Naive thymus-derived CD4-positive, alpha-beta T cell (primary cell): ENCODE measurements around the gene NANOS2. TPM values are rescaled to one million over a fixed set of nuclear protein-coding genes. Genes with fewer than 3 reads are reported as not detected.
A peak's percentile ranks its signal among the peaks of the same experiment; 100 is the strongest.
"Not testable (repeated sequence)": the region's sequence is repeated elsewhere in the genome, so short reads cannot be mapped to it uniquely, and the experiment has no call there.

ENCODE experiments used
- ATAC-seq: fragments of 150-1000 bp; cut with Tn5 transposase; 2 replicates; pipeline ENCODE4 v1.10.0; 2021; ENCODE audit warnings: mild to moderate bottlenecking, moderate library complexity
- CTCF ChIA-PET: fragments of 350-600 bp; sonication (Branson Sonifier 250); formaldehyde crosslinking; loops from one replicate; lab custom pipeline; 2021; ENCODE audit warnings: antibody characterized with exemption; lab: Charles Lee
- POLR2A ChIA-PET: fragments of 350-600 bp; sonication (Branson Sonifier 250); formaldehyde crosslinking; loops from one replicate; lab custom pipeline; 2021; ENCODE audit warnings: antibody characterized with exemption, inconsistent platforms; lab: Charles Lee
- DNase-seq, 9 donors: peaks; one replicate each; pipeline versions ENCODE4 v3.0.0 to v3.0.0-alpha.2; 2020 to 2022; ENCODE audit warnings: mixed read lengths in 1 of 9
- H3K27ac ChIP-seq: one replicate; pipeline ENCODE4 v1.7.0; 2013; ENCODE audit warnings: mild to moderate bottlenecking, low read depth, low read length, moderate library complexity
- H3K27me3 ChIP-seq, 2 donors: one replicate each; pipeline ENCODE4 v1.7.0; 2013; ENCODE audit warnings: low read length in 2 of 2, mild to moderate bottlenecking in 2 of 2, moderate library complexity in 2 of 2; ENCODE audit not compliant: control insufficient read depth in 2 of 2, insufficient read depth in 2 of 2
- H3K36me3 ChIP-seq, 3 experiments: 1 replicate in 2 of 3; 2 replicates in 1 of 3; pipeline ENCODE4 v1.7.0; 2013; ENCODE audit warnings: low read length in 3 of 3, mild to moderate bottlenecking in 3 of 3, moderate library complexity in 1 of 3; ENCODE audit not compliant: insufficient read depth in 3 of 3, control insufficient read depth in 2 of 3
- H3K4me1 ChIP-seq, 2 donors: one replicate each; pipeline ENCODE4 v1.7.0; 2013; ENCODE audit warnings: low read length in 2 of 2, mild to moderate bottlenecking in 2 of 2, moderate library complexity in 1 of 2; ENCODE audit not compliant: control insufficient read depth in 2 of 2, insufficient read depth in 2 of 2
- H3K4me3 ChIP-seq: 2 replicates; pipeline ENCODE4 v1.7.0; 2013; ENCODE audit warnings: mild to moderate bottlenecking, low read length
- H3K9me3 ChIP-seq, 3 experiments: 1 replicate in 2 of 3; 2 replicates in 1 of 3; pipeline ENCODE4 v1.7.0; 2013; ENCODE audit warnings: low read length in 3 of 3; ENCODE audit not compliant: control insufficient read depth in 2 of 3
- H3K27ac Mint-ChIP-seq, 9 donors: one replicate each; pipeline ENCODE4 v1.8.0; 2020 to 2022; ENCODE audit warnings: mixed read lengths in 9 of 9, mild to moderate bottlenecking in 8 of 9, moderate library complexity in 5 of 9, inconsistent platforms in 2 of 9
- H3K27me3 Mint-ChIP-seq, 5 donors: one replicate each; pipeline ENCODE4 v1.8.0; 2021 to 2022; ENCODE audit warnings: mixed read lengths in 5 of 5, mild to moderate bottlenecking in 1 of 5
- H3K36me3 Mint-ChIP-seq, 5 donors: one replicate each; pipeline ENCODE4 v1.8.0; 2020 to 2022; ENCODE audit warnings: mixed read lengths in 5 of 5, mild to moderate bottlenecking in 3 of 5, inconsistent platforms in 1 of 5
- H3K4me1 Mint-ChIP-seq, 7 donors: one replicate each; pipeline ENCODE4 v1.8.0; 2020 to 2022; ENCODE audit warnings: mixed read lengths in 7 of 7, mild to moderate bottlenecking in 3 of 7, inconsistent platforms in 1 of 7
- H3K4me3 Mint-ChIP-seq, 10 donors: one replicate each; pipeline ENCODE4 v1.8.0; 2020 to 2022; ENCODE audit warnings: mild to moderate bottlenecking in 10 of 10, mixed read lengths in 10 of 10, moderate library complexity in 6 of 10, inconsistent platforms in 2 of 10
- H3K9me3 Mint-ChIP-seq, 11 donors: one replicate each; pipeline ENCODE4 v1.8.0; 2020 to 2022; ENCODE audit warnings: mixed read lengths in 11 of 11, mild to moderate bottlenecking in 4 of 11, inconsistent platforms in 1 of 11, moderate library complexity in 1 of 11
- intact Hi-C, 2 donors: fragments of 100-400 bp; cut with micrococcal nuclease; formaldehyde crosslinking; loops; one replicate each; pipeline ENCODE4 v1.15.1; 2023
- polyA plus RNA-seq, 2 donors: library from polyadenylated mRNA; unstranded; fragments of 300-500 nt; fragmentation: Illumina TruSeq; gene quantifications; one replicate each; pipeline ENCODE4 v1.2.3, GENCODE V29; 2021
- total RNA-seq, 6 experiments: library from RNA in 5 of 6; stranded (reverse) in 5 of 6; gene quantifications; 1 replicate in 5 of 6; 2 replicates in 1 of 6; pipeline ENCODE4 v1.2.3 and lab custom pipeline; 2021 to 2026

The NANOS2 gene
- total and polyA plus RNA-seq, 7 experiments from 2014 or later: not detected

DNA sequence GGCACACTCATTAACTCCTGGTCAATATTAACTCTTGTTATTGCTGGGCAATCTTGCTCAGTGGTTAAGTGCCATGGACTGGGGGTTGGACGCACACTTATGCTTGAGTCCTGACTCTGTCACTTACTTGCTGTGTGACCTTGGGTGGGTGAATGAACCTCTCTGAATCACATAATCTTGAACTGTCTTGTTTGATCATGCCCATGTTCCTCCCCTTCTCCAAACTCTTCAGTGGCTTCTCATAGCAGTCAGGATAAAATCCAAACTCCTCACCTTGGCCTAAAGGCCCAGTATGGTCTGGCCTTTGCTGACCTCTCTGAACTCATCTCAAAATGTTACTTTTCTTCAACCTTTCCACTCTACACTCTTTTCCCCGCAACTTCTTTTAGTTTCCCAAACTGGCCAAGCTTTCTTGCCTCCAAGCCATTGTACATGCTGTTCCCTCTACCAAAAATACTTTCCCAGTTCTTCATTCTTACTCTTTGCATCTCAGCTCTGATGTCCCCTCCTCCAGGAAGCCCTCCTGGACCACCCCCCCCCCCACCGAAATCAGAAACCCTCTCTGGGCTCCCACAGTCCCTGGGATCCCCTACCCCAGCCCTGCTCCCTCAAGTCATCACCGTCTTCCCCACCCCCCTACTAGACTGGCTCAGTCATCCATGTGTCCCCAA, 14.5 kb downstream of the NANOS2 start:
- Histone ChIP-seq H3K9me3 (no peaks in the 10 kb centered on the region), H3K36me3 (peaks cover 0 to 33% (median 0%) of the 10 kb centered on the region in 3 experiments), H3K27me3 (no peaks in the 10 kb centered on the region), H3K27ac (no peak overlapping the region), H3K4me3 (no peak overlapping the region), H3K4me1 (peaks cover 0 to 5% of the 10 kb centered on the region in 2 donors)
- Mint-ChIP-seq H3K27ac (peak overlapping the region in 3 of 9 donors; percentile 6 to 43 (median 10)), H3K36me3 (peaks cover 5 to 24% (median 10%) of the 10 kb centered on the region in 5 donors), H3K4me3 (peak overlapping the region in 8 of 10 donors; percentile 49 to 98 (median 62)), H3K4me1 (peaks cover 10 to 25% (median 17%) of the 10 kb centered on the region in 7 donors), H3K9me3 (no peaks in the 10 kb centered on the region), H3K27me3 (peaks cover 0 to 5% (median 0%) of the 10 kb centered on the region in 5 donors)
- ATAC-seq (no peak), DNase-seq (no peak)
- POLR2A ChIA-PET: interaction anchor here (1.8 to 3.9 kb wide), 3 partner anchors 9 to 37 kb away, joined by 4 to 42 read pairs (median 5); partner anchors contain the start of genes IRF2BP1 and SYMPK
- intact Hi-C loops: loop anchor here (5.0 kb wide), 3 partner anchors 117 to 1372 kb away; partner anchors contain the start of genes CALM3 (in 1 of the 2) and INAFM1 (in 1 of the 2)
- CTCF ChIA-PET: interaction anchor here (1.4 kb wide), 1 partner anchor 14 kb away, joined by 3 read pairs; the partner anchor contains the start of gene IRF2BP1

DNA sequence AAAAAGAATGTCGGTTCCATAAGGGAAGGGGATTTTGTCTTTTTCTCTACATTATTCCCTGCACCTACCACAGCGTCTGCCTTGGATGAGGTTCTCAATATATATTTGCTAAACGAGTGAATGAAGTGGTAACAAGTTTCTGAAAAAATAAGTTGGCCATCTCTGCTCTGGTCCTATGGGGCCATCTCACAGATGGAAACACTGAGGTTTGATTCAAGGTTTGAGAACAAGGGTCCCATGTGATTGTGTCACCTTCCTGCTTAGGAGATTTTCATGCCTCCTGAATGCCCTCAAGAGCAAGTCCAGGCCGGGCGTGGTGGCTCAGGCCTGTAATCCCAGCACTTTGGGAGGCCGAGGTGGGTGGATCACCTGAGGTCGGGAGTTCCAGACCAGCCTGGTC, 15.3 kb downstream of the NANOS2 start:
- Histone ChIP-seq H3K27me3 (no peaks in the 10 kb centered on the region), H3K27ac (no peak overlapping the region), H3K9me3 (no peaks in the 10 kb centered on the region), H3K4me1 (peaks cover 0 to 5% of the 10 kb centered on the region in 2 donors), H3K36me3 (peaks cover 0 to 35% (median 0%) of the 10 kb centered on the region in 3 experiments), H3K4me3 (no peak overlapping the region)
- intact Hi-C loops: no loop called here
- POLR2A ChIA-PET: no interaction called here
- H3K9me3 Mint-ChIP-seq: no peaks in the 10 kb centered on the region
- CTCF ChIA-PET: no interaction called here
- H3K4me1 Mint-ChIP-seq: peaks cover 10 to 25% (median 17%) of the 10 kb centered on the region in 7 donors
- H3K36me3 Mint-ChIP-seq: peaks cover 5 to 26% (median 10%) of the 10 kb centered on the region in 5 donors
- DNase-seq (no peak), ATAC-seq (no peak)
- peaks cover 0 to 5% (median 0%) of the 10 kb centered on the region in 5 donors for H3K27me3 Mint-ChIP-seq
- no peak overlapping the region for H3K27ac Mint-ChIP-seq
- no peak overlapping the region for H3K4me3 Mint-ChIP-seq

DNA sequence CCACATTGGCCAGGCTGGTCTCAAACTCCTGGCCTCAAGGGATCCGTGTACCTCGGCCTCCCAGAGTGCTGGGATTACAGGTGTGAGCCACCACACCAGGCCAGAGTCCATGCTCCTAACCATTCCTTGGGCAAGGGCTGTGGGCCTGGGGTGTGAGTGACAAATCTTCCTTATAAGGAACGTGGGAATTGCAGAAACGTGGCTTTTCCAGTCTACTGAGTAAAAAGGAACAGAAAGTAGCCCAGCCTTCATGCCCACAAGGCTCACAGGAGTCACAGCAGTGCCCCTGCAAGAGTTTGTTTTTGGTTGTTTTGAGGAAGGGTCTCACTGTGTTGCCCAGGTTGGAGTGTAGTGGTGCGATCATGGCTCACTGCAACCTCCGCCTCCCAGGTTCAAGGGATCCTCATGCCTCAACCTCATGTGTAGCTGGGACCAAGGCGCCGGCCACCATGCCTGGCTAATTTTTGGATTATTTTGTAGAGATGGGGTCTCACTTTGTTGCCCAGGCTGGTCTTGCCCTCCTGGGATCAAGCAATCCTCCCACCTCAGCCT, 17.2 kb downstream of the NANOS2 start:
- Histone ChIP-seq H3K36me3 (peaks cover 0 to 35% (median 0%) of the 10 kb centered on the region in 3 experiments), H3K27ac (no peak overlapping the region), H3K4me1 (no peaks in the 10 kb centered on the region), H3K4me3 (no peak overlapping the region), H3K9me3 (no peaks in the 10 kb centered on the region), H3K27me3 (no peaks in the 10 kb centered on the region)
- peaks cover 5 to 26% (median 10%) of the 10 kb centered on the region in 5 donors for H3K36me3 Mint-ChIP-seq
- DNase-seq (no peak), ATAC-seq (no peak)
- ChIA-PET POLR2A (no interaction called here), CTCF (no interaction called here)
- H3K9me3 Mint-ChIP-seq: no peaks in the 10 kb centered on the region
- no peak overlapping the region for H3K27ac Mint-ChIP-seq
- intact Hi-C loops: no loop called here
- peaks cover 10 to 21% (median 19%) of the 10 kb centered on the region in 7 donors for H3K4me1 Mint-ChIP-seq
- no peaks in the 10 kb centered on the region for H3K27me3 Mint-ChIP-seq
- H3K4me3 Mint-ChIP-seq: no peak overlapping the region

DNA sequence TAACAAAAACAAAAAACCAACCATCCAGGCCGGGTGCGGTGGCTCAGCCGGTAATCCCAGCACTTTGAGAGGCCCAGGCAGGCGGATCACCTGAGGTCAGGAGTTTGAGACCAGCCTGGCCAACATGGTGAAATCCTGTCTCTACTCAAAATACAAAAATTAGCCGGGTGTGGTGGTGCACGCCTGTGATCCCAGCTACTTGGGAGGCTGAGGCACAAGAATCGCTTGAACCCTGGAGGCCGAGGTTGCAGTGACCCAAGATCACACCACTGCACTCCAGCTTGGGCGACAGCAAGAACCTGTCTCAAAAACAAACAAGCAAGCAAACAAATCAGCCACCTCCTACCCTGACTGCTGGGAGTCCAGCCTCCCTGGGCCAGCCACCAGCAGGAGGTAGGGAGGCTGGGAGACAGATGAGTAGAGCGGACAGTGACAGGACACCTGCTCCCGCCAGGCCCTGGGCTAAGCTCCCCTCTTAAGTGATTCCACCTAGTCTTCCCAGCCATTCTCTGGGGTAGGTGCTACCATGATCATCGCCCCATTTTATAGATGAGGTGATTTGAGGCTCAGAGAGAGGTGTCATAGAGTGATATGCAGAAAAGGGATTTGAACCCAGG, 18.5 kb downstream of the NANOS2 start:
- H3K27ac ChIP-seq, H3K4me1 ChIP-seq, intact Hi-C loops, H3K4me3 Mint-ChIP-seq, DNase-seq, CTCF ChIA-PET, H3K27me3 Mint-ChIP-seq, ATAC-seq, H3K27ac Mint-ChIP-seq, H3K27me3 ChIP-seq, H3K9me3 Mint-ChIP-seq, POLR2A ChIA-PET, H3K4me3 ChIP-seq, H3K9me3 ChIP-seq: not testable (repeated sequence)
- Mint-ChIP-seq H3K4me1 (peaks cover 10 to 20% (median 15%) of the 10 kb centered on the region in 7 donors), H3K36me3 (peaks cover 5 to 26% (median 10%) of the 10 kb centered on the region in 5 donors)
- H3K36me3 ChIP-seq: peaks cover 0 to 30% (median 0%) of the 10 kb centered on the region in 3 experiments

DNA sequence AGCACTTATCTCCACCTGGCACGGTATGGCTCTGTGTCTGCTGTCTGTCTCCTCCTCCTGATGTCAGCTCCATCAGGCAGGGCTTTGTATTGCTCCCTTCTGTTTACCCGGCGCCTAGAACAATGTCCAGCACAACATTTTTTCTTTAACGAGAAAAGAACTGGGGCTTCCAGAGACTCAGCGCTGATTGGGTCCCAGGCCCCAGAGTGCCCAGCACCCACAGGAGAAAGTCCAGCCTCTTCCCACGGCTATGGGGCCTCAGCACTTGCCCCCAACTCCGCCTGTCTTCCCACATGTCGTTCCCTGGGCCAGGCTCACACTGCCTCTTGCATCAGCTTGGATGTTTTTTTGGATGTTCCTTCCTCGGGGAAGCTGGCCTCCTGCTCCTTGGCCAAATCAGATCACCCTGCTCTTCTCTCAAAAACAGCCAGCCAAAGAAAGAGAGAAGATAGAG, 19.0 kb downstream of the NANOS2 start:
- Mint-ChIP-seq H3K27ac (no peak overlapping the region), H3K9me3 (no peaks in the 10 kb centered on the region), H3K27me3 (no peaks in the 10 kb centered on the region), H3K4me1 (peaks cover 7 to 16% (median 10%) of the 10 kb centered on the region in 7 donors), H3K4me3 (no peak overlapping the region), H3K36me3 (peaks cover 5 to 23% (median 10%) of the 10 kb centered on the region in 5 donors)
- CTCF ChIA-PET: no interaction called here
- no peak overlapping the region for H3K27ac ChIP-seq
- no peaks in the 10 kb centered on the region for H3K4me1 ChIP-seq
- intact Hi-C loops: no loop called here
- POLR2A ChIA-PET: no interaction called here
- H3K4me3 ChIP-seq: no peak overlapping the region
- ATAC-seq: no peak
- H3K36me3 ChIP-seq: peaks cover 0 to 30% (median 0%) of the 10 kb centered on the region in 3 experiments
- no peaks in the 10 kb centered on the region for H3K9me3 ChIP-seq
- H3K27me3 ChIP-seq: no peaks in the 10 kb centered on the region
- no peak for DNase-seq

DNA sequence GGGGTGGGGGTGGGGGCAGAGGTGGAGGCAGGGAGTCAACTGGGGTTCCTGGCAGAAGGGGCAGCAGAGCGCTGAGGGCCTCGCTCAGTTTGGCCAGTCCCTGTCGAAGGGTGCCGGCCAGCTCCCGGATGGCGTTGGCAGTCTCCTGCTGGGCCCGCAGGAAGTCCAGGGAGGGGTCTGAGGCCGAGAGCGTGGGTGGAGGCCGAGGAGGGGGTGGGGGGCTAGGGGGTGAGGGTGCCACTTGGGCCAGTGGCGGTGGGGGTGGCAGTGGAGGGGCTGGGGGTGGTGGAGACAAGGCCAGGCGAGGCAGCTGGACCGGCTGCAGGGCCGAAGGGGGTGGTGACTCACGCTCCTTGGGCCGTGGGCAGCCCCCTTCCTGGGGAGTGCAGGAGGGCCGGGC, 23.7 kb downstream of the NANOS2 start:
- Histone ChIP-seq H3K27ac (no peak overlapping the region), H3K4me3 (no peak overlapping the region), H3K27me3 (no peaks in the 10 kb centered on the region), H3K4me1 (peaks cover 5% of the 10 kb centered on the region in 2 donors), H3K36me3 (peaks cover 0 to 11% (median 0%) of the 10 kb centered on the region in 3 experiments), H3K9me3 (no peaks in the 10 kb centered on the region)
- no peak for DNase-seq
- Mint-ChIP-seq H3K4me3 (no peak overlapping the region), H3K27ac (no peak overlapping the region), H3K9me3 (no peaks in the 10 kb centered on the region), H3K27me3 (no peaks in the 10 kb centered on the region), H3K4me1 (peaks cover 0 to 15% (median 8%) of the 10 kb centered on the region in 7 donors), H3K36me3 (peaks cover 0 to 10% (median 4%) of the 10 kb centered on the region in 5 donors)
- intact Hi-C loops: no loop called here
- ChIA-PET CTCF (interaction anchor here (1.1 kb wide), 1 partner anchor 128 kb away, joined by 3 read pairs; no protein-coding TSS in a partner anchor), POLR2A (interaction anchor here (0.9 kb wide), 1 partner anchor 10 kb away, joined by 4 read pairs; no protein-coding TSS in a partner anchor)
- ATAC-seq: no peak
